Measurements from ENCODE around the gene SYNPO2L.

Gene SYNPO2L

GRCh38 chr10:73614720-73615119, 41.1 kb downstream of the SYNPO2L start:
- no peaks in the 10 kb centered on the region for H3K36me3 ChIP-seq (ENCODE audit: insufficient read depth, low read length)
- no peak overlapping the region for H3K9ac ChIP-seq (ENCODE audit: low read depth, low read length)
- no peaks in the 10 kb centered on the region for H3K9me3 ChIP-seq (ENCODE audit: control insufficient read depth, insufficient read depth, low read length)
- H3K4me1 ChIP-seq (ENCODE audit: insufficient read depth, low read length): no peaks in the 10 kb centered on the region

GRCh38 chr10:73609116-73609515, 46.7 kb downstream of the SYNPO2L start:
- Histone ChIP-seq H3K36me3 (ENCODE audit: insufficient read depth, low read length) (no peaks in the 10 kb centered on the region), H3K4me1 (ENCODE audit: insufficient read depth, low read length) (no peaks in the 10 kb centered on the region), H3K9ac (ENCODE audit: low read depth, low read length) (no peak overlapping the region), H3K9me3 (ENCODE audit: control insufficient read depth, insufficient read depth, low read length) (no peaks in the 10 kb centered on the region)

- Histone ChIP-seq H3K9me3 (ENCODE audit: control insufficient read depth, insufficient read depth, low read length) (no peaks in the 10 kb centered on the region), H3K4me1 (ENCODE audit: insufficient read depth, low read length) (peaks cover 10% of the 10 kb centered on the region), H3K36me3 (ENCODE audit: insufficient read depth, low read length) (no peaks in the 10 kb centered on the region), H3K9ac (ENCODE audit: low read depth, low read length) (peak overlapping the region; percentile 22; the same call in 1 of the 2 replicates)
Observed at GRCh38 chr10:73601486-73601921, 54.3 kb downstream of the SYNPO2L start.

- H3K36me3 ChIP-seq (ENCODE audit: insufficient read depth, low read length): no peaks in the 10 kb centered on the region
- no peak overlapping the region for H3K9ac ChIP-seq (ENCODE audit: low read depth, low read length)
- H3K4me1 ChIP-seq (ENCODE audit: insufficient read depth, low read length): peaks cover 21% of the 10 kb centered on the region
Observed at GRCh38 chr10:73597346-73597745, 58.5 kb downstream of the SYNPO2L start.

More at GRCh38 chr10:73597346-73597745, 58.5 kb downstream of the SYNPO2L start:
- no peaks in the 10 kb centered on the region for H3K9me3 ChIP-seq (ENCODE audit: control insufficient read depth, insufficient read depth, low read length)

Measured in ES-I3 (cell line).